Measurements from ENCODE around the gene TDP2. TPM values are rescaled to one million over a fixed set of nuclear protein-coding genes. Genes with fewer than 3 reads are reported as not detected.
A peak's percentile ranks its signal among the peaks of the same experiment; 100 is the strongest.

Gene TDP2
- total RNA-seq, 2 experiments from 2014 or later: 63.9 to 64.6 TPM

DNA sequence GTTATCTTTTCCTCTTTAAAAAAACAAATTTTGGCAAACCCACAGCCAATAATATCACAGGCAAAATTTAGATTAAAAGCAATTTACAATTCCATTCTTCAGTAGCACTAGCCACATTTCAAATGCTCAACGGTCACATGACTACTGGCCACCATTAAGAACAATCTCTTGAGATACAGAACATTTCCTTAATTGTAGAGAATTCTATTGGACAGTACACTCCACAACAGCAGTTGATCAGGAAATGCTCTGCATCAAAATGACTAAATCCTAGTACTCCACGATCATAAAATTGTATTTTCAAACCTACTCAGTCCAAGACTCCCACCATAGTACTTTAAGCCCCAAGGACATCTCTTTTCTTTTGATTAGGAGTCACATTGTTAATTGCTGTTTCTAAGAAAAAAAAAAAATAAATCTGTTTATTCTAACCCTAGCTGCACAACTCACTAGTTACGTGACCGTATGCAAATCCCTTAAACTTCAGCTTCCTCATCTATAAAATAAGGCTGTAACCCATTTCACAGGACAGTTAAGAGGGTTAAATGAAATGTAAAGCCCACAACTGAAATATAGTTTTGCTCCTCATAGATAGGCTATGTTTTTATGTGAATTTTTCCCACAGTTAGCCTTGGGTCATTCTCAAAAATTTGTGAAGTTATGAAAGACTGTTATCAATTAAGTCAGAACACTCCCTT is 42.5 kb upstream of the TDP2 start:
- intact Hi-C loops (cut with DNase I, micrococcal nuclease): loop anchor here in 1 of 2 experiments (5.0 kb wide), 2 partner anchors 308 to 363 kb away; no protein-coding TSS in a partner anchor
- H3K27ac Mint-ChIP-seq: peak overlapping the region; percentile 30
- Histone ChIP-seq H3K27me3 (ENCODE audit: control insufficient read depth in 1 of 2, insufficient read depth in 2 of 2, low read length in 2 of 2) (no peaks in the 10 kb centered on the region), H3K27ac (ENCODE audit: low read depth in 1 of 2, low read length in 2 of 2) (no peak overlapping the region), H3K36me3 (ENCODE audit: insufficient read depth, low read length) (peaks cover 97% of the 10 kb centered on the region), H3K9me3 (ENCODE audit: control insufficient read depth in 1 of 2, insufficient read depth in 1 of 2, low read length in 2 of 2) (no peaks in the 10 kb centered on the region), H3K4me1 (ENCODE audit: insufficient read depth, low read length) (peaks cover 17% of the 10 kb centered on the region), H3K4me3 (ENCODE audit: low read length) (no peak overlapping the region)
- ChIA-PET POLR2A (interaction anchor here (2.5 kb wide), 1 partner anchor 10 kb away, joined by 10 read pairs; the partner anchor contains the start of gene C6orf62), CTCF (interaction anchor here (0.7 kb wide), 1 partner anchor 128 kb away, joined by 3 read pairs; no protein-coding TSS in a partner anchor)
- DNase-seq: no peak
- TF ChIP-seq, protein P1, sequence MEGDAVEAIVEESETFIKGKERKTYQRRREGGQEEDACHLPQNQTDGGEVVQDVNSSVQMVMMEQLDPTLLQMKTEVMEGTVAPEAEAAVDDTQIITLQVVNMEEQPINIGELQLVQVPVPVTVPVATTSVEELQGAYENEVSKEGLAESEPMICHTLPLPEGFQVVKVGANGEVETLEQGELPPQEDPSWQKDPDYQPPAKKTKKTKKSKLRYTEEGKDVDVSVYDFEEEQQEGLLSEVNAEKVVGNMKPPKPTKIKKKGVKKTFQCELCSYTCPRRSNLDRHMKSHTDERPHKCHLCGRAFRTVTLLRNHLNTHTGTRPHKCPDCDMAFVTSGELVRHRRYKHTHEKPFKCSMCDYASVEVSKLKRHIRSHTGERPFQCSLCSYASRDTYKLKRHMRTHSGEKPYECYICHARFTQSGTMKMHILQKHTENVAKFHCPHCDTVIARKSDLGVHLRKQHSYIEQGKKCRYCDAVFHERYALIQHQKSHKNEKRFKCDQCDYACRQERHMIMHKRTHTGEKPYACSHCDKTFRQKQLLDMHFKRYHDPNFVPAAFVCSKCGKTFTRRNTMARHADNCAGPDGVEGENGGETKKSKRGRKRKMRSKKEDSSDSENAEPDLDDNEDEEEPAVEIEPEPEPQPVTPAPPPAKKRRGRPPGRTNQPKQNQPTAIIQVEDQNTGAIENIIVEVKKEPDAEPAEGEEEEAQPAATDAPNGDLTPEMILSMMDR (IDR thresholded peaks at IDR 0.05): no peak
- no peak overlapping the region for H3K4me3 Mint-ChIP-seq
- H3K27me3 Mint-ChIP-seq: no peaks in the 10 kb centered on the region
- H3K4me1 Mint-ChIP-seq (ENCODE audit: low read depth): peaks cover 75% of the 10 kb centered on the region
- no peaks in the 10 kb centered on the region for H3K9me3 Mint-ChIP-seq
- ATAC-seq (ENCODE audit: poor library complexity): no peak
- H3K36me3 Mint-ChIP-seq (ENCODE audit: low read depth): peaks cover 97% of the 10 kb centered on the region

DNA sequence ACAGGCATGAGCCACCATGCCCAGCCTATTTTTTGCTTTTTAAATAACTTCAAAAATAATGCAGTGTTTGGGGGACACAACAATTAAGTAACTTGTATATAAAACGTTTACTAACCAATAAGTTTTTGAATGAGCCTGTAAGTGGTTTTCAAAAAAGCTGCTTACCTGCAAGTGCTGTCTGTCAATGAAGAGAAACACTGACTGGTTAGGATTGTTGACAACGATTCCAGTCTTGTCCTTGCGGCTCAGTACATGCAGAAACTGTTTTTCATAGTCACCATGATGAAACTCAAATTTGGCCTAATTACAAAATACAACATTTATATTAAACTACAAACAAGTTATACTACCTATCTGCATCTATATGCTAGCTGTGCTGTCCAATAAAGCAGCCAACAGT is 41.9 kb upstream of the TDP2 start:
- ATAC-seq (ENCODE audit: poor library complexity) (no peak), DNase-seq (no peak)
- POLR2A ChIA-PET: interaction anchor here (2.5 kb wide), 1 partner anchor 10 kb away, joined by 10 read pairs; the partner anchor contains the start of gene C6orf62
- H3K27me3 Mint-ChIP-seq: no peaks in the 10 kb centered on the region
- H3K9me3 ChIP-seq (ENCODE audit: control insufficient read depth in 1 of 2, insufficient read depth in 1 of 2, low read length in 2 of 2): no peaks in the 10 kb centered on the region
- peak overlapping the region; percentile 30 for H3K27ac Mint-ChIP-seq
- H3K27me3 ChIP-seq (ENCODE audit: control insufficient read depth in 1 of 2, insufficient read depth in 2 of 2, low read length in 2 of 2): no peaks in the 10 kb centered on the region
- H3K27ac ChIP-seq (ENCODE audit: low read depth in 1 of 2, low read length in 2 of 2): no peak overlapping the region
- H3K4me3 Mint-ChIP-seq: no peak overlapping the region
- TF ChIP-seq, protein P1 (IDR thresholded peaks at IDR 0.05): no peak
- peaks cover 17% of the 10 kb centered on the region for H3K4me1 ChIP-seq (ENCODE audit: insufficient read depth, low read length)
- intact Hi-C loops (cut with DNase I, micrococcal nuclease): loop anchor here in 1 of 2 experiments (5.0 kb wide), 2 partner anchors 309 to 364 kb away; no protein-coding TSS in a partner anchor
- peaks cover 96% of the 10 kb centered on the region for H3K36me3 ChIP-seq (ENCODE audit: insufficient read depth, low read length)
- no peak overlapping the region for H3K4me3 ChIP-seq (ENCODE audit: low read length)
- H3K9me3 Mint-ChIP-seq: no peaks in the 10 kb centered on the region
- peaks cover 97% of the 10 kb centered on the region for H3K36me3 Mint-ChIP-seq (ENCODE audit: low read depth)
- peaks cover 75% of the 10 kb centered on the region for H3K4me1 Mint-ChIP-seq (ENCODE audit: low read depth)
- CTCF ChIA-PET: no interaction called here

GRCh38 chr6:24704468-24704867 is 37.8 kb upstream of the TDP2 start:
- TF ChIP-seq, protein P1 (IDR thresholded peaks at IDR 0.05): no peak
- Histone ChIP-seq H3K4me3 (ENCODE audit: low read length) (no peak overlapping the region), H3K27me3 (ENCODE audit: control insufficient read depth in 1 of 2, insufficient read depth in 2 of 2, low read length in 2 of 2) (no peaks in the 10 kb centered on the region), H3K9me3 (ENCODE audit: control insufficient read depth in 1 of 2, insufficient read depth in 1 of 2, low read length in 2 of 2) (no peaks in the 10 kb centered on the region), H3K4me1 (ENCODE audit: insufficient read depth, low read length) (no peaks in the 10 kb centered on the region), H3K36me3 (ENCODE audit: insufficient read depth, low read length) (peaks cover 64% of the 10 kb centered on the region), H3K27ac (ENCODE audit: low read depth in 1 of 2, low read length in 2 of 2) (no peak overlapping the region)
- Mint-ChIP-seq H3K4me3 (no peak overlapping the region), H3K27ac (peak overlapping the region; percentile 66), H3K4me1 (ENCODE audit: low read depth) (peaks cover 48% of the 10 kb centered on the region), H3K27me3 (no peaks in the 10 kb centered on the region), H3K36me3 (ENCODE audit: low read depth) (peaks cover 88% of the 10 kb centered on the region), H3K9me3 (no peaks in the 10 kb centered on the region)
- ChIA-PET POLR2A (interaction anchor here (0.8 to 1.6 kb wide), 4 partner anchors 14 to 209 kb away, joined by 3 to 15 read pairs (median 4); partner anchors contain the start of genes ACOT13, C6orf62 and TDP2), CTCF (interaction anchor here (0.9 to 3.4 kb wide), 3 partner anchors 10 to 123 kb away, joined by 3 to 11 read pairs (median 4); partner anchors contain the start of genes ACOT13 and TDP2)
- DNase-seq (no peak), ATAC-seq (ENCODE audit: poor library complexity) (no peak)
- intact Hi-C loops (cut with DNase I, micrococcal nuclease): loop anchor here in 1 of 2 experiments (5.0 kb wide), 1 partner anchor 272 kb away; no protein-coding TSS in a partner anchor

All from CD4-positive, alpha-beta T cell (primary cell).